Measurements from ENCODE around the gene COQ5.
A peak's percentile ranks its signal among the peaks of the same experiment; 100 is the strongest.

COQ5 gene

DNA sequence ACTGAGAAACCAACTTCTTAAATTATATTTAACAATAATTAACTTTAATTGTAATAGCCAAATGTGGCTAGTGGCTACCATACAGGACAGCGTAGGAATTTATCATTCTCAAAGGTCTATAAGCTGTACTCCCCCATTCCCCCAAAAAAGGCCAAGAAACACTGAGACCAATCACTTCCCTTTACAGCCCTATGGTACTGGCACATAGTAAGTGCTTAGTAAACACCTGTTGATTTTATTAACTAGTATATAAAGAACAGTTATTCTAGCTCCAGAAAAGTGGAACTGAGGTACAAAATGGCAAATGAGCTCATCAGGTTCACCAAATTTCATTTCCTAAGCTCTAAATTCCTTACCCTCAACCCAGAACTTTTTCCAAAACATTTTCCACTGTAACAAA is 53.3 kb downstream of the COQ5 start:
- no peaks in the 10 kb centered on the region for H3K9me3 ChIP-seq
- no peaks in the 10 kb centered on the region for H3K36me3 ChIP-seq
- H3K27ac ChIP-seq, result no peak overlapping the region
- no peaks in the 10 kb centered on the region for H3K27me3 ChIP-seq
- H3K4me1 ChIP-seq (ENCODE audit: control insufficient read depth in 1 of 2, insufficient read depth in 1 of 2, low read depth in 1 of 2, low read length in 1 of 2), result no peaks in the 10 kb centered on the region
- TF ChIP-seq, protein P1, sequence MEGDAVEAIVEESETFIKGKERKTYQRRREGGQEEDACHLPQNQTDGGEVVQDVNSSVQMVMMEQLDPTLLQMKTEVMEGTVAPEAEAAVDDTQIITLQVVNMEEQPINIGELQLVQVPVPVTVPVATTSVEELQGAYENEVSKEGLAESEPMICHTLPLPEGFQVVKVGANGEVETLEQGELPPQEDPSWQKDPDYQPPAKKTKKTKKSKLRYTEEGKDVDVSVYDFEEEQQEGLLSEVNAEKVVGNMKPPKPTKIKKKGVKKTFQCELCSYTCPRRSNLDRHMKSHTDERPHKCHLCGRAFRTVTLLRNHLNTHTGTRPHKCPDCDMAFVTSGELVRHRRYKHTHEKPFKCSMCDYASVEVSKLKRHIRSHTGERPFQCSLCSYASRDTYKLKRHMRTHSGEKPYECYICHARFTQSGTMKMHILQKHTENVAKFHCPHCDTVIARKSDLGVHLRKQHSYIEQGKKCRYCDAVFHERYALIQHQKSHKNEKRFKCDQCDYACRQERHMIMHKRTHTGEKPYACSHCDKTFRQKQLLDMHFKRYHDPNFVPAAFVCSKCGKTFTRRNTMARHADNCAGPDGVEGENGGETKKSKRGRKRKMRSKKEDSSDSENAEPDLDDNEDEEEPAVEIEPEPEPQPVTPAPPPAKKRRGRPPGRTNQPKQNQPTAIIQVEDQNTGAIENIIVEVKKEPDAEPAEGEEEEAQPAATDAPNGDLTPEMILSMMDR (IDR thresholded peaks at IDR 0.05), result no peak
- H3K4me3 ChIP-seq (ENCODE audit: low read depth in 1 of 2, low read length in 1 of 2), result no peak overlapping the region

DNA sequence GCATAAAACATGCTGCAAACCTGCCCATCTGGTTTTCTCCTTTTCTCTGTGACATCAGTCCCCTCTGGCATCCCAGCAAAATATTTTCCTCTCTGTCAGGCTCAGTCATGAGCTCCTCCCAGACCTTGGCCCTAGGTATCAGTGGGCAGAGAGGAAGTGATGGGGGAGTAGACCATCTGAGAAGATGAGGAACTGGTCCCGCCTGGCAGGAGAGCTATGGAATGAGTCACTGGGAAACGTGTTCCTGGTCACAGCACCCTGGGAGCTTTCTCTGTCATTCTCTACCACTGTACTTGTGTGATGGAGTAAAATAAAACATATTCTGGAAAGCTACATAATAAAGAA is 54.4 kb downstream of the COQ5 start:
- Histone ChIP-seq H3K9me3 (no peaks in the 10 kb centered on the region), H3K27ac (no peak overlapping the region), H3K27me3 (no peaks in the 10 kb centered on the region), H3K36me3 (no peaks in the 10 kb centered on the region), H3K4me1 (ENCODE audit: control insufficient read depth in 1 of 2, insufficient read depth in 1 of 2, low read depth in 1 of 2, low read length in 1 of 2) (peaks cover 7% of the 10 kb centered on the region in 2 experiments), H3K4me3 (ENCODE audit: low read depth in 1 of 2, low read length in 1 of 2) (no peak overlapping the region)
- TF ChIP-seq, protein P1 (IDR thresholded peaks at IDR 0.05), result no peak

DNA sequence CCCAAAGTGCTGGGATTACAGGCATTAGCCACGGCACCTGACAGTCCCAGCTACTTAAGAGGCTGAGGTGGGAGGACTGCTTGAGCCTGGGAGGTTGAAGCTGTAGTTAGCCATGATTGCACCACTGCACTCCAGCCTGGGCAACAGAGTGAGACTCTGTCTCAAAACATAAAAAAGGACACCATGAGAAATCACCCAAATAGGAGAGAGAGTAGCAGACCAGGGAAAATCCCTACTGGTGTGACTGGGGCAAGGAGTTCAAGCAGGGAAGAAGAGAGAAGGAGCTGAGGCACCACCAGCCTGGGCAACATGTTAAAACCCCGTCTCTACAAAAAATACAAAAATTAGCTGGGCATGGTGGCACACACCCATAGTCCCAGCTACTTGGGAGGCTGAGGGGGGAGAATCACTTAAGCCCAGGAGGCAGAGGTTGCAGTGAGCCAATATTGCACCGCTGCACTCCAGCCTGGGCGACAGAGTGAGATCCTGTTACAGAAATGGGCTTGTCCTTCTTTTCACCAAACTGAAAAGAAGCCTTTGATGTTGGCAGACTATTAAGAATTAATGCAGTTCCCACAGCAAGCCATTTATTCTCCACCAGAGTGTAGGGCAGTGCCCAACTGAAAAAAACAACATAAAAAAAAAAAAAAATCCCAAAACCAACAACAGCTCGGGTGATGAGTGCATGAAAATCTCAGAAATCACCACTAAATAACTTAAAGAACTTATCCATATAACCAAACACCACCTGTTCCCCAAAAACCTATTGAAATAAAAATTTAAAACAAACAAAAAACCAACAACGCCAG is 54.9 kb downstream of the COQ5 start:
- H3K4me1 ChIP-seq (ENCODE audit: control insufficient read depth in 1 of 2, insufficient read depth in 1 of 2, low read depth in 1 of 2, low read length in 1 of 2), result peaks cover 7% of the 10 kb centered on the region in 2 experiments
- no peak overlapping the region for H3K4me3 ChIP-seq (ENCODE audit: low read depth in 1 of 2, low read length in 1 of 2)
- TF ChIP-seq, protein P1 (IDR thresholded peaks at IDR 0.05), result no peak
- no peaks in the 10 kb centered on the region for H3K9me3 ChIP-seq
- no peak overlapping the region for H3K27ac ChIP-seq
- H3K27me3 ChIP-seq, result no peaks in the 10 kb centered on the region
- H3K36me3 ChIP-seq, result no peaks in the 10 kb centered on the region

DNA sequence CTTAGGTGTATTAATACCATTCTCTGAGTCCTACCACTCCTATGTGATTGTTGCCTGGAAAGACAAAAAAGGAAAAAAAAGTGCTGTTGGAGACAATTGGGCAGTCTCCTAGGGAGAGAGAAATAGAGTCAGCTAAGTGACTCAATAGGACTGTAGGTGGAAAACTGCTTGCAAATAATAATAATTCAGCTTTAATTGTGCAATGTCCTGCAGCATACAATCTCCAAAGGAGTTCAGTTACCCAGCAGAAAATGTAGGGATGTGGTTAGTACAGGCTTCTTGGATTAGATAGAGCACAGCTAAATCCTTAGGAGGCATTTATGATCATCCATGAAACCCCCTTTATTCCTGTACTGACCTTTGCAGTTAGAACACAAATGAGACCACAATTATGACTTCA is 56.4 kb downstream of the COQ5 start:
- no peak overlapping the region for H3K4me3 ChIP-seq (ENCODE audit: low read depth in 1 of 2, low read length in 1 of 2)
- no peaks in the 10 kb centered on the region for H3K36me3 ChIP-seq
- peaks cover 16 to 19% of the 10 kb centered on the region in 2 experiments for H3K4me1 ChIP-seq (ENCODE audit: control insufficient read depth in 1 of 2, insufficient read depth in 1 of 2, low read depth in 1 of 2, low read length in 1 of 2)
- H3K27me3 ChIP-seq, result no peaks in the 10 kb centered on the region
- TF ChIP-seq, protein P1 (IDR thresholded peaks at IDR 0.05), result no peak
- no peaks in the 10 kb centered on the region for H3K9me3 ChIP-seq
- no peak overlapping the region for H3K27ac ChIP-seq

DNA sequence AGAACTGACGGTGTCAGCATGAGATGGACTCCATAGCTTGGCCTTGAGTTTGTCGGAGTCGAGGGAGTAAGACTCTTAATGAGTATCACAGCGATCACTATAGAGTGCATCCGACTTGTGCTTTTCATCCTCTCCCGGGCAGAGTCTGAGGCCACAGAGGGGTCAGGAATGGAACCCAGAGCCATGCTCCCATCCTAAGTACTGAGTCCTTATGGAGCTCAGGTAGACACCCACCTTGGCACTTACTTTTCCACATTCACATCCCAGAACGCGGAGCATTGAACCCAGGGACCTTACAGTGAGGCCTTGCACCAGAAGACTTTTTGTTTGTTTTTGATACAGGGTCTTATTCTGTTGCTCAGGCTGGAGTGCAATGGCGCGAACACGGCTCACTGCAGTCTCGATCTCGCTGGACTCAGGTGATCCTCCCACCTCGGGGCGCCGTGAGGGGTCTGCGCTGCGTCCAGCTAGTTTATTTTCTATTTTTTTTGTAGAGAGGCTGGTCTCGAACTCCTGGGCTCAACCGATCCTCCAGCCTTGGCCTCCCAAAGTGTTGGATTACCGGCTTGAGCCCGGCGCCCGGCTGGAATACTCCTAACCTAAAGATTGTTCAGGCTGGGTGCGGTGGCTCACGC is 58.7 kb downstream of the COQ5 start:
- peak overlapping the region; percentile 92 for H3K27ac ChIP-seq
- no peaks in the 10 kb centered on the region for H3K9me3 ChIP-seq
- H3K4me1 ChIP-seq (ENCODE audit: control insufficient read depth in 1 of 2, insufficient read depth in 1 of 2, low read depth in 1 of 2, low read length in 1 of 2), result peaks cover 31 to 36% of the 10 kb centered on the region in 2 experiments
- TF ChIP-seq, protein P1 (IDR thresholded peaks at IDR 0.05), result no peak
- H3K4me3 ChIP-seq (ENCODE audit: low read depth in 1 of 2, low read length in 1 of 2), result peak overlapping the region; percentile 79 to 82
- H3K36me3 ChIP-seq, result peaks cover 18% of the 10 kb centered on the region
- no peaks in the 10 kb centered on the region for H3K27me3 ChIP-seq
